ENCODE measurements around the gene AGO3. TPM values are rescaled to one million over a fixed set of nuclear protein-coding genes. Genes with fewer than 3 reads are reported as not detected.

The AGO3 gene
- total RNA-seq, 4 donors from 2014 or later: 21.2 to 47.8 (median 36.0) TPM

- intact Hi-C loops (cut with DNase I; ENCODE audit: low total_unique reads): loop anchor here (10.0 kb wide), 1 partner anchor 89 kb away; no protein-coding TSS in a partner anchor
- Histone ChIP-seq H3K27ac (no peak overlapping the region), H3K27me3 (no peaks in the 10 kb centered on the region), H3K4me1 (no peaks in the 10 kb centered on the region), H3K9me3 (no peaks in the 10 kb centered on the region), H3K36me3 (no peaks in the 10 kb centered on the region), H3K4me3 (no peak overlapping the region)
- no peak for DNase-seq
- TF ChIP-seq POLR2A (IDR thresholded peaks at IDR 0.05) (no peak), CTCF (IDR thresholded peaks at IDR 0.05) (no peak)
Measured at GRCh38 chr1:36095760-36096405, 165.0 kb downstream of the AGO3 start.

GRCh38 chr1:36096500-36097432 lies 165.9 kb downstream of the AGO3 start:
- no peaks in the 10 kb centered on the region for H3K4me1 ChIP-seq
- H3K36me3 ChIP-seq: no peaks in the 10 kb centered on the region
- H3K27ac ChIP-seq: no peak overlapping the region
- no peaks in the 10 kb centered on the region for H3K9me3 ChIP-seq
- intact Hi-C loops (cut with DNase I; ENCODE audit: low total_unique reads): loop anchor here (10.0 kb wide), 1 partner anchor 88 kb away; no protein-coding TSS in a partner anchor
- H3K4me3 ChIP-seq: no peak overlapping the region
- TF ChIP-seq CTCF (IDR thresholded peaks at IDR 0.05) (no peak), POLR2A (IDR thresholded peaks at IDR 0.05) (no peak)
- no peak for DNase-seq
- H3K27me3 ChIP-seq: no peaks in the 10 kb centered on the region

DNA sequence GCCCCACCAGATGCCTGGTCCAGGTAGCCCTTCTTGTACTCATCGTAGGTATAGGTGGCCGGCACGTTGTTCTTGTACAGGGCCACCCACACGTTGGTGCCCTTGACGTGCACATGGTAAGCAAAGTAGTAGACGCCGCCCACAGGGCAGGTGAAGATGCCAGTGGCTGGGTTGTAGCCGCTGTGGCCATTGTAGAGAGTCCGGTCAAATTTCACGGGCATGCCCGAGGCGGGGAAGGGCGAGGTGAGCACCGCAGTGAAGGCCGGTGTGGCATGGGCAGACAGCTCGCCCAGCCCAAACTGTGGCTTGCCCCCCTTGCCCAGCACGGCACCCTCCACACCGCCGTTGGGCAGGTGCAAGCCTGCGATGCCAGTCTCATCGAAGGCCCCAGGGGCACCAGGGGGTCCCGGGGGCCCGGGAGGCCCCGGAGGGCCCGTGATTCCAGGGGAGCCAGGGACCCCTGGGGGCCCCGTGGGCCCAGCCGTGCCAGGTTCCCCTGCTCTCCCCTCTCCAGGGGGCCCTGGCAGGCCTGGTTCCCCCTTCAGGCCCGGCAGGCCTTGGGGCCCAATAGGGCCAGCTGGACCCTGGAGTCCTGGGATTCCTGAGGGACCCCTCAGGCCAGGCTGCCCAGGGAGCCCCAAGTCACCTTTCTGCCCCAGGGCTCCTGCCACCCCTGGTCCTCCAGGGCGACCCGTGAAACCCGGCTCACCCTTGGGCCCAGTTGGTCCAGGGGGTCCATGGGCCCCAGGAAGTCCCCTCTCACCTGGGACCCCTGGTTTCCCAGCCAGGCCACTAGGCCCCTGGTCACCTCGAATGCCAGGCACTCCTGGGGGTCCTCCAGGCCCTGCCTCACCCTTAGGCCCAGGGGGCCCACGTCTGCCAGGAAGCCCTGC lies 167.0 kb downstream of the AGO3 start:
- Histone ChIP-seq H3K36me3 (no peaks in the 10 kb centered on the region), H3K4me1 (no peaks in the 10 kb centered on the region), H3K9me3 (no peaks in the 10 kb centered on the region), H3K4me3 (no peak overlapping the region), H3K27ac (no peak overlapping the region), H3K27me3 (no peaks in the 10 kb centered on the region)
- no peak for TF ChIP-seq CTCF (IDR thresholded peaks at IDR 0.05)
- no peak for TF ChIP-seq POLR2A (IDR thresholded peaks at IDR 0.05)
- DNase-seq: no peak
- intact Hi-C loops (cut with DNase I; ENCODE audit: low total_unique reads): loop anchor here (2.0 to 10.0 kb wide), 2 partner anchors 37 to 87 kb away; no protein-coding TSS in a partner anchor

DNA sequence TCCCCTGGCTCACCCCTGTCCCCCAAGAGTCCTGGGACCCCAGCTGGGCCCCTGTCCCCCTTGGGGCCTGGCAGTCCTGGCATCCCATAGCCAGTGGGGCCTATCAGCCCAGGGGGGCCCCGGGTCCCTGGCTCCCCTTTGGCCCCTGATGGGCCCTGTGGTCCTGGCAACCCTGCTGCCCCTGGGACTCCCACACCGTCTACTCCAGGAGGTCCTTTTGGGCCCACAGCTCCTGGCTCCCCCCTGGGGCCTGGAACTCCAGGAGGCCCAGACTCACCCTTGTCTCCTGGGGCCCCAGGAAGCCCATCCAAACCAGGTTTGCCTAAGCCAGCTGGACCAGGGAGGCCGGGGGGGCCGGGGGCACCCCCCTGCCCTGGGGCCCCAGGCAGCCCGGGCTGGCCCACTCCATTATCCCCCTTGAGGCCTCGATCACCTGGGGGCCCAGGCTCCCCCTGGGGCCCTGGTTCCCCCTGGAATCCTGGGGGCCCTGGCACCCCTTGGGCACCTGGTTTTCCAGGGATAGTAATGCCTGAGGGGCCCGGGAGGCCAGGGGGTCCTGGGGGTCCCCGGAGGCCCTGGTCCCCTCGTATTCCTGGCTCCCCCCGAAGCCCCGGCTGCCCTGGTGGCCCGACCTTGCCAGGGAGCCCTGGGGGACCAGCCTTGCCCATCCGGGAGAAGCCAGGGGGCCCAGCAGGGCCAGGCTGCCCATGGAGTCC lies 167.9 kb downstream of the AGO3 start:
- intact Hi-C loops (cut with DNase I; ENCODE audit: low total_unique reads): loop anchor here (2.0 to 10.0 kb wide), 2 partner anchors 36 to 86 kb away; no protein-coding TSS in a partner anchor
- H3K27me3 ChIP-seq: no peaks in the 10 kb centered on the region
- no peaks in the 10 kb centered on the region for H3K9me3 ChIP-seq
- no peaks in the 10 kb centered on the region for H3K36me3 ChIP-seq
- no peak overlapping the region for H3K4me3 ChIP-seq
- no peak overlapping the region for H3K27ac ChIP-seq
- H3K4me1 ChIP-seq: no peaks in the 10 kb centered on the region
- DNase-seq: no peak
- TF ChIP-seq POLR2A (IDR thresholded peaks at IDR 0.05) (no peak), CTCF (IDR thresholded peaks at IDR 0.05) (no peak)

Data from uterus (tissue), 4 donors.